HepG2 (cell line): ENCODE measurements around the gene GRAP. TPM values are rescaled to one million over a fixed set of nuclear protein-coding genes. Genes with fewer than 3 reads are reported as not detected.

Experiments used
- AKNA ChIP-seq: sonication (generic); formaldehyde crosslinking; IDR thresholded peaks from 2 replicates; pipeline ENCODE4 v1.4.0; 2020; ENCODE audit warnings: missing genetic modification reagents, borderline replicate concordance
- ARNTL ChIP-seq: sonication (generic); formaldehyde crosslinking; IDR thresholded peaks from 2 replicates; pipeline ENCODE4 v1.4.0; 2020; ENCODE audit warnings: mild to moderate bottlenecking, missing genetic modification reagents
- CCAR2 ChIP-seq: fragments of 200-400 bp; formaldehyde crosslinking; optimal IDR thresholded peaks from 2 replicates; pipeline ENCODE3; 2018; ENCODE audit warnings: low read depth, mild to moderate bottlenecking, low read length, moderate library complexity
- DPF2 ChIP-seq: sonication (generic); formaldehyde crosslinking; IDR thresholded peaks from 2 replicates; pipeline ENCODE4 v1.4.0; 2020; ENCODE audit warnings: mild to moderate bottlenecking, low read depth, missing genetic modification reagents, borderline replicate concordance
- HNF4G ChIP-seq, 2 experiments: sonication (generic) in 1 of 2; formaldehyde crosslinking in 1 of 2; IDR thresholded peaks; 2 replicates each; pipeline versions ENCODE4 v1.4.0 to v1.6.1; 2011 to 2020; ENCODE audit warnings: borderline replicate concordance in 2 of 2, low read depth in 2 of 2, mild to moderate bottlenecking in 2 of 2, low read length in 1 of 2, missing genetic modification reagents in 1 of 2, moderate library complexity in 1 of 2
- ISL2 ChIP-seq: sonication (generic); formaldehyde crosslinking; IDR thresholded peaks from 2 replicates; pipeline ENCODE4 v1.5.0; 2020; ENCODE audit warnings: missing genetic modification reagents
- KDM1A ChIP-seq: IDR thresholded peaks from 2 replicates; pipeline ENCODE4 v1.6.1; 2016; ENCODE audit warnings: missing compliant biosample characterization
- KLF15 ChIP-seq: sonication (generic); formaldehyde crosslinking; IDR thresholded peaks from 2 replicates; pipeline ENCODE4 v1.8.1; 2023; ENCODE audit warnings: borderline replicate concordance, mild to moderate bottlenecking, inconsistent platforms, missing genetic modification reagents, mixed read lengths
- NPAS2 ChIP-seq: sonication (generic); formaldehyde crosslinking; IDR thresholded peaks from 2 replicates; pipeline ENCODE4 v1.8.0; 2022; ENCODE audit warnings: mild to moderate bottlenecking, missing genetic modification reagents, borderline replicate concordance
- SCMH1 ChIP-seq: sonication (generic); formaldehyde crosslinking; IDR thresholded peaks from 2 replicates; pipeline ENCODE4 v1.9.0; 2021; ENCODE audit warnings: missing genetic modification reagents, mild to moderate bottlenecking, borderline replicate concordance
- TRIM24 ChIP-seq: sonication (generic); formaldehyde crosslinking; IDR thresholded peaks from 2 replicates; pipeline ENCODE4 v1.8.0; 2022; ENCODE audit warnings: mild to moderate bottlenecking, missing genetic modification reagents
- ZNF281 ChIP-seq: sonication (generic); formaldehyde crosslinking; IDR thresholded peaks from 2 replicates; pipeline ENCODE4 v1.4.0; 2020; ENCODE audit warnings: missing genetic modification reagents, borderline replicate concordance
- ZNF564 ChIP-seq: sonication (generic); formaldehyde crosslinking; IDR thresholded peaks from 2 replicates; pipeline ENCODE4 v1.8.1; 2023; ENCODE audit warnings: mild to moderate bottlenecking, missing genetic modification reagents
- ZNF580 ChIP-seq: IDR thresholded peaks from 2 replicates; pipeline ENCODE4 v1.6.1; 2016; ENCODE audit warnings: low read depth, borderline replicate concordance
- ZNF614 ChIP-seq: IDR thresholded peaks from 2 replicates; pipeline ENCODE4 v1.6.1; 2018; ENCODE audit warnings: missing biosample characterization, missing genetic modification reagents, inconsistent platforms, borderline replicate concordance
- ZNF747 ChIP-seq: sonication (generic); formaldehyde crosslinking; IDR thresholded peaks from 2 replicates; pipeline ENCODE4 v1.8.1; 2023; ENCODE audit warnings: missing genetic modification reagents, mild to moderate bottlenecking, borderline replicate concordance
- ZNF850 ChIP-seq: sonication (generic); formaldehyde crosslinking; conservative IDR thresholded peaks from 2 replicates; pipeline ENCODE4 v1.9.0; 2021; ENCODE audit warnings: mild to moderate bottlenecking, missing genetic modification reagents
- polyA plus RNA-seq, 8 experiments: library from polyadenylated mRNA; depleted of rRNA in 3 of 8; stranded (reverse) in 7 of 8; unstranded in 1 of 8; fragments of >200 nt; fragmentation: Illumina TruSeq in 4 of 8; extraction: Trizol in 4 of 8; gene quantifications; 2 replicates each; pipeline versions ENCODE4 v1.2.1 to v1.2.3, GENCODE V29; 2011 to 2016; ENCODE audit warnings: low read depth in 4 of 8, missing spikeins in 1 of 8, mixed read lengths in 1 of 8; ENCODE audit not compliant: insufficient read depth in 1 of 8
- total RNA-seq, 5 experiments: library from RNA; depleted of rRNA; stranded (reverse); fragments of >200 nt; fragmentation: Illumina TruSeq; extraction: Trizol; gene quantifications; 2 replicates each; pipeline ENCODE4 v1.2.3, GENCODE V29; 2016; ENCODE audit warnings: low read depth in 1 of 5

GRAP gene
- total and polyA plus RNA-seq, 2 of the 13 experiments (the other 11 are each of a cell fraction or from before 2014, with no cell fraction given), result 0.77 to 1.7 TPM

- TF ChIP-seq ZNF281 (CRISPR knock-in tag), result 0 out of 2 replicates have a peak, but pooled peaks have one; percentile 13
- no peak for TF ChIP-seq ZNF850 (CRISPR knock-in tag)
- no peak for TF ChIP-seq TRIM24 (CRISPR knock-in tag)
- TF ChIP-seq KDM1A (CRISPR knock-in tag), result no peak
- TF ChIP-seq ZNF580, result no peak; the same call in 1 of the 2 replicates
- TF ChIP-seq ISL2 (CRISPR knock-in tag), result no peak
- TF ChIP-seq DPF2, result 0 out of 2 replicates have a peak, but pooled peaks have one; percentile 19
- no peak for TF ChIP-seq NPAS2
- TF ChIP-seq AKNA (CRISPR knock-in tag), result no peak
- TF ChIP-seq ARNTL (CRISPR knock-in tag), result peak; percentile 72; the same call in 1 of the 2 replicates
- no peak for TF ChIP-seq SCMH1 (CRISPR knock-in tag)
- no peak for TF ChIP-seq HNF4G (IDR thresholded peaks at IDR 0.05; ENCODE audit: borderline replicate concordance, low read depth, low read length)
- no peak for TF ChIP-seq HNF4G (CRISPR knock-in tag; IDR thresholded peaks at IDR 0.05; ENCODE audit: borderline replicate concordance, low read depth)
- peak; percentile 22; the same call in 1 of the 2 replicates for TF ChIP-seq ZNF614 (CRISPR knock-in tag)
- no peak for TF ChIP-seq KLF15 (CRISPR knock-in tag)
- TF ChIP-seq CCAR2, result no peak
- no peak; the same call in 1 of the 2 replicates for TF ChIP-seq ZNF747 (CRISPR knock-in tag)
- no peak for TF ChIP-seq ZNF564 (CRISPR knock-in tag)
Observed at GRCh38 chr17:19004421-19005136, 42.2 kb downstream of the GRAP start, which contains the start of gene FAM83G (continued).
